GM12873 (cell line): ENCODE measurements around the gene GAST.

Experiments used
- TF ChIP-seq, protein P1 (sequence below): IDR thresholded peaks from 2 replicates; pipeline ENCODE4 v1.5.1; 2012; ENCODE audit warnings: low read depth, mild to moderate bottlenecking, moderate library complexity, low read length, control low read depth; ENCODE audit not compliant: insufficient read depth; ENCODE audit errors: missing control alignments

The GAST gene, protein sequence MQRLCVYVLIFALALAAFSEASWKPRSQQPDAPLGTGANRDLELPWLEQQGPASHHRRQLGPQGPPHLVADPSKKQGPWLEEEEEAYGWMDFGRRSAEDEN

DNA sequence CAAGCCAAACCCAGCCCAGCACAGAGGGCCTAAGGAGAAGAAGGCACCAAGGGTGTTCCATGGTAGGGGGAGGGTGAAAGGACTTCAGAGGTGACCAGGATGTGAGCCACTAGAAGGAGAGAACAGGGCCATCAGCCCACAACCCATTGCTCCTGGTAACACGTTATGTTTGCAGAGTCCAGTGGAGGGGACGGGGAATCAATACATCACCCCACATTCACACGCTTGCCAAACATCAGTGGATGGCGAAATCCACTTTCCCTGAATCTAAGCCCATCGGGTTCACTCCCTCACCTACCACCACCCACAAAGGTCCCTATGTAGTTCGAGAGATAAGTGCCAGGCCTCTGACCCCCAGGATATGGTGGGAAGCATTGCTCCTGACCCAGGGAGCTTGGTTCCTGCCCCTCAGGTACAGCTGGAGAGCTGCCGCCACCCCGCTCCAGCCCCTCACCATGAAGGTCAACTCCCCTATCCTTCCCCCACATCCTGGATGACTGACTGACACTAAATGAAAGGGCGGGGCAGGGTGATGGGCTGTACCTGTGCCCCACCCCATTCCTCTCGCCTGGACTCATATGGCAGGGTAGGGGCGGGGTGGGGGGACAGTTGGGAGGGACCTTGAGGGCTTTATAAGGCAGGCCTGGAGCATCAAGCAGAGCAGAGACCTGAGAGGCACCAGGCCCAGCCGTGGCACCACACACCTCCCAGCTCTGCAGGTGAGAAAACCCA lies at the start of gene GAST:
Gene GAST (plus strand): TSS at position 663 of the 732 bp plus-strand sequence. CDS start 3,106 bp downstream, outside the sequence.
- TF ChIP-seq, protein P1, sequence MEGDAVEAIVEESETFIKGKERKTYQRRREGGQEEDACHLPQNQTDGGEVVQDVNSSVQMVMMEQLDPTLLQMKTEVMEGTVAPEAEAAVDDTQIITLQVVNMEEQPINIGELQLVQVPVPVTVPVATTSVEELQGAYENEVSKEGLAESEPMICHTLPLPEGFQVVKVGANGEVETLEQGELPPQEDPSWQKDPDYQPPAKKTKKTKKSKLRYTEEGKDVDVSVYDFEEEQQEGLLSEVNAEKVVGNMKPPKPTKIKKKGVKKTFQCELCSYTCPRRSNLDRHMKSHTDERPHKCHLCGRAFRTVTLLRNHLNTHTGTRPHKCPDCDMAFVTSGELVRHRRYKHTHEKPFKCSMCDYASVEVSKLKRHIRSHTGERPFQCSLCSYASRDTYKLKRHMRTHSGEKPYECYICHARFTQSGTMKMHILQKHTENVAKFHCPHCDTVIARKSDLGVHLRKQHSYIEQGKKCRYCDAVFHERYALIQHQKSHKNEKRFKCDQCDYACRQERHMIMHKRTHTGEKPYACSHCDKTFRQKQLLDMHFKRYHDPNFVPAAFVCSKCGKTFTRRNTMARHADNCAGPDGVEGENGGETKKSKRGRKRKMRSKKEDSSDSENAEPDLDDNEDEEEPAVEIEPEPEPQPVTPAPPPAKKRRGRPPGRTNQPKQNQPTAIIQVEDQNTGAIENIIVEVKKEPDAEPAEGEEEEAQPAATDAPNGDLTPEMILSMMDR, result no peak

GRCh38 chr17:41663451-41664171 lies 48.5 kb upstream of the GAST start:
- TF ChIP-seq, protein P1, result no peak

DNA sequence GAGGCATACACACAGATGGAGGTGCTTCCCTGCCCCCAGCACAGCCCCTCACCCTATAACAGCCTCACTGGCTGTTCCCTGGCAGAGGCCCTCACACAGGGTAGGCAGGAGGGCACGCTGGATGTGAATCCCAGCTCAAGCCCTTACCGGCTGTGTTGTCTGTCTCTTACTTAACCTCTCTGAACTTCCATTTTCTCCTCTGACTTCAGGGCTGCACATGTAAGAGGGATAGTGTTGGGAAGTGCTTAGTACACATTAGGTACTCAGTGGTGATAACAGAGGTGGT lies 48.0 kb upstream of the GAST start:
- TF ChIP-seq, protein P1, result no peak

DNA sequence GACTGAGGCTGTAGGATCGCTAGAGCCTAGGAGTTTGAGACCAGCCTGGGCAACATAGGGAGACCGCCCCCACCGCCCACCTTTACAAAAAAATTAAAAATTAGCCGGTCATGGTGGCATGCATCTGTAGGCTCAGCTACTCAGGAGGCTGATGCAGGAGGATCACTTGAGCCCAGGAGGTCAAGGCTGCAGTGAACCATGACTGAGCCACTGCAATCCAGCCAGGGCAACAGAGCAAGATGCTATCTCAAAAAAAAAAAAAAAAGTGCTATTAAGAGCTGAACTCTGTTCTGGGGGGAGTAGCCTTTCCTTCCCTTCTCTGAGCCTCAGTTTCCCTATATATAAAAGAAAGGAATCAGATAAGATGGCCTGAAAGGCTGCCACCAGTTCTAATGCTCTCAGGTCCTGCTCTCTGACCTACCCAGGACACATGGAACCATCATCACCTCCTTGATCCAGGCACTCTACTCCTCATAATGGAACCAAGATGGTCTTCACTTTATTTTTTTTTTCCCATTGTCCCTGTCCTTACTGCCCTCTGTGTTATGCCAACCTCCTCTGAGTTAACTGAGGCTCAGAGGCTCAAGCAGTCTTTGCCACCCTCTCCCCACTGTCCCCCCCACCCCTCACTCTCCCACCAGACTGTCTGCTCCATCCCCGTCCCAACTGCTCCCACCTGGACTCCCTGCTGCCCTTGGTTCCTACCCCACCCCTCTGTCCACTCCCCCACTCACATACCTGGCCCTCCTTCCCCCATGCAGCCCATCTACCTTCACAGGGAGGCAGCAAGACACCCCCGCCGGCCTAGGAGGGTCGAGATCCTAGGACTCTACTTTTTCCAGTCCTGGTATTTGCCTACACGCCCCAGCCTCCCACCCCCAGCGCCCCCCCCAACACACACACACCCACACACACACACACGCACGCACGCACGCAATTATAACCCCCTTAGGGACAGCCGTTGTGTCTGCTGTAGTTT lies 47.3 kb upstream of the GAST start:
- TF ChIP-seq, protein P1, result no peak

- TF ChIP-seq, protein P1, result peak; percentile 97
These were observed 46.4 kb upstream of the GAST start for GRCh38 chr17:41665566-41666236.

- TF ChIP-seq, protein P1, result no peak
These were observed 45.9 kb upstream of the GAST start for GRCh38 chr17:41666237-41666641.
